HG03439 (cell line): ENCODE results near the gene PGA3.
"Not testable (repeated sequence)": the region's sequence is repeated elsewhere in the genome, so short reads cannot be mapped to it uniquely, and the experiment has no call there.

ENCODE experiments used
- ATAC-seq: cut with Tn5 transposase; IDR thresholded peaks from one replicate; pipeline ENCODE4 v1.9.1; 2021; ENCODE audit warnings: mild to moderate bottlenecking, moderate library complexity; ENCODE audit not compliant: unreplicated experiment

Gene PGA3

DNA sequence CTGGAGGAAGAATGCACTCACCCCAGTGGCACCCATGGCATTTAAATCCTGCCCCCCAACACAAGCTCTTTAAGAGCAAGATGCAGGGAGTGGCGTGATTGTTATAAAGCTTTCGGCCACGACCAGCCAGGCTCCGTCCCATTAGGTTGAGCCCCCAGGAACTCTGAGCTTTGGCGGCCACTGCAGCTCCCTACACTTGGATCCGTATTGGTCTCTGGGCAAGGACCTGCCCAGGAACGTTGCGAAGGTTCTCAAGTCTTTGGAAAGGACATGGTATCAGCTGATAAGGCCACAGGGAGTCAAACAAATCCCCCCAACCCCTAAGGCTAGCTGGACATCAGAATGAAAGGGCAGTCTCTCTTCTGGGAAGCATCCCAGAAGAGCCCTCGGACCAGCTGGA lies 32.7 kb upstream of the PGA3 start:
- no peak for ATAC-seq

DNA sequence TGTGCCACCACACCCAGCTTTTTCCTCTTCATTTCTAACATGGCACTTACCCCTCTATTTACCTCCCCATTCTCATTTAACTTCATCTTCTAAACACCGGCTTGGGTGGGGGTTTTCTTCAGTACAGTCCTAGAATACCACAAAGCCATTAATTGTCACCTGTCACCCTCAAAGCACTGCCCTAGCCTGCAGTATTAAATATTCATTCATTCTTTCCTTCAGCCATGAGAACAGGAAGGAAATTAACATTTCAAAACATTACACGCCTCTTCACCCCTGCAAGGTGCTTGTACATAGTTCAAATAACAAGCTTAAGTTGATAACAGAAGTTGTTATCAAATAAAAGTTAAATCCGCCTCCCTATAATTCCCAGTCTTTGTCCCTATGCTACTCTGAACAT lies 31.4 kb upstream of the PGA3 start:
- ATAC-seq: no peak

DNA sequence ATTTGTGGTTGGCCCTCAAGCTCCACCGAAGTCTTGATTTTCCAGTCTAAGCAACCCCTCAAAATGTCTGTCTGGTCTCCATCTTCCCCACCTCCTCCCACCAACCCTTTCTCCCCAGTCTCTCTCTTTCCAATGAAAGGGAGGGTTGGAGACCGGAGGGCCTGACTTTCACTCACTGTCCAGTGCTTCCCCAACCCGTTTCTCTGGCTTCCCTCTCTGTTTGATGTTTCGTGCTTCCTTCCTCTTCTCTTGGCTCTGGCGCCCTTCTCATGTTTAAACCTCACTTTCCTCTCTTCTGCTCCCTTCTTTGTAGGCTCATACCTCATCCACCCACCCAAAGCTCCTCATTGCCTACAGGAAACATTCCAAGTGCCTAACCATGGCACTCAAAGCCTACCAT lies 31.0 kb upstream of the PGA3 start:
- no peak for ATAC-seq

DNA sequence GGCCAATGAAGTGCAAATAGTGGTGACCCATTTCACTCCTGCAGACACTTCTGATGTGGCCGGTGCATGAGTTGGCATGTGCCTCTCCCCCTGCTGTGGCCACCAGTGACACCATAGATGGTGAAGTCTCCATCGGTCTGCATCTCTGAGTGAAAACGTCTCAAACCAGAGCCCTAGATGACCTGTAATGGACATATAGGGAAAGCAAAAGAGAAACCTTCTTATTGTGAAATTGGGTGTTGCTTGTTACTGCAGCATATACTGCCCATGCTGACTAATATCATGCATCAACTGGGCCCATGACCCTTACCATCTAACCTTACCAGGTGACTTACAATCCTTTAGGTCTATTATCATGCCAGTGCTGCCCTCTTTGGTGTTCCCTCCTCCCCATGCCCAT lies 30.4 kb upstream of the PGA3 start:
- no peak for ATAC-seq

DNA sequence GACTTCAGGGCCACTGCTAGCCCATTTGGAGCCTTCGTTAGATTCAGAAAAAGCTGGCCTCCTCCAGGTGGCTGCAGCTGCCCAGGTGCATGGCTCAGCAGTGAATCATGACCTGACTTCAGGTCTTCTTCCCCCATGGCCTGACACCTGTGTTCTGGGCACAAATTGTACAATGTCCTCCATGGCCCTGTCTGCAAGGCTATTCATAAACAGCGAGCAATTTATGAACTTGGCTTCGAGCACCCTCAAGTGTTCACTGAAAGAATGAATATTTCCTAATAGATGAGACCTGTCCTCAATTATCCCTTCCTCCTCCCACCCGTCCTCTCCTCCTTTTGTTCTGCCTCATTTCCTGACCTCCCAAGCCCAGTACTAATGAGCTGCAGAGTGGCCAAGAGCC lies 29.9 kb upstream of the PGA3 start:
- ATAC-seq: no peak

DNA sequence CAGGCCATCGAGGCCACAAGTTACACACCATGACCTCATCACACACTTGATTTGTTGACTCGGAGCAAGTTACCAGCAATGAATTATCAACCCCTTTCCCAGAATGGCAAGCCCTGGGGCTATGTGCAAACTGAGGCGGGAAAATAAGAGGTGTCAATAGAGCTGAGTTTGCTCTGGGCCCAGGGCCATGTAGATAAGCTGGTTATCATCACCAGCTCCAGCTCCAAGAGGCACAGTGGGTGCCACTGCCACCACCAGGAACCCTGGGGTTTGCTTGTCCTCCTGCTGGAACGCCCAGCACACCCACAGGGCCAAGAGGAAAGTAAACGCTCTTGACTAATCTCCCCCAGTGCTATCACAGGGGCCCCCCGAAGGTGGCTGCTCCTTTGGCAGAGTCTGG lies 29.0 kb upstream of the PGA3 start:
- no peak for ATAC-seq

DNA sequence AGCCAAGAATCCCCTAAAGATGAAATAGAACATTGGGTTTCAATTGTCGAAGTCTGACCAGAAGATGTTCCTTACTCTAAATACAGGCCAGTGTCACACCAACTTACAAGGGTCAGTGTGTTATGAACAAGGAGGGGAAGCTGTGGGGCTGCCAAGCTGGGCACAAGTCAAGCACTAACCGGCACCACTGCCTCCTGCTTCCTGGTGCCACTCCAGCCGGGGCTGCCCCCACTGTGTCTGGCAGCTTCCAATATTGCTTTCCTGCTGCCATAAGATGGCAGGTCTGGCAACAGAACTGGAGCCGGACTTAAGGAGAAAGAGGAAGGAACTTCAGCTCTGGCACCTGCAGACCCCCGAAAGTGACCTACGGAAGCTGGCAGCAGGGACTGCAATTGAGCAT lies 28.4 kb upstream of the PGA3 start:
- ATAC-seq: no peak

DNA sequence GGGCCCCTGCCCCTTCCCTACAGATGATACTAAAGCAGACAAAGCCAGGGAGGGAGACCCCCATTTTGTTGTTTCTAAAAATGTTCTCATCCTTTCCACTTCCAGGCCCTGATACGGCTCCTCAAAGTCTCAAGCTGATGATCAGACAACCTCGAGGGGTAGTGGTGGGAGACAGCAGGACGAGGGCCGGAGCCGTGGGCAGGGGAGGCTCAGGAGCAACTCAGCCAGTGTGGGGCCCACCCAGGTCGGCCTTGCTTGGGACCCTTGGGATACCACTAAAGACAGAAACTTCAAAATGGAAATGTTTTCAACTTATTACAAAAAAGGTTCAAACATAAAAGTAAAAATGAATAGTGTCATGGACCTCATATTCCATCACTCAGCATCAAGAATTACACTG lies 26.9 kb upstream of the PGA3 start:
- ATAC-seq: no peak

DNA sequence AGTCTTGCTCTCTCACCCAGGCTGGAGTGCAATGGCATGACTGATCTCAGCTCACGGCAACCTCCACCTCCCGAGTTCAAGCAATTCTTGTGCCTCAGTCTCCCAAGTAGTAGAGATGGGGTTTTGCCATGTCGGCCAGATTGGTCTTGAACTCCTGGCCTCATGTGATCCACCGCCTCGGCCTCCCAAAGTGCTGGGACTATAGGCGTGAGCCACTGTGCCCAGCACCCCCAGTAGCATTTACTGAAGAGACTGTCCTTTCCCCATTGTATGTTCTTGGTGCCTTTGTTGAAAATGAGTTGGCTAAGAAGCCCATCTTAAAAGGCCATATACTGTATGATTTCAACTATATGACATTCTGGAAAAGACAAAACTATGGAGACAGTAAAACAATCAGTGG lies 23.1 kb upstream of the PGA3 start:
- ATAC-seq: not testable (repeated sequence)

DNA sequence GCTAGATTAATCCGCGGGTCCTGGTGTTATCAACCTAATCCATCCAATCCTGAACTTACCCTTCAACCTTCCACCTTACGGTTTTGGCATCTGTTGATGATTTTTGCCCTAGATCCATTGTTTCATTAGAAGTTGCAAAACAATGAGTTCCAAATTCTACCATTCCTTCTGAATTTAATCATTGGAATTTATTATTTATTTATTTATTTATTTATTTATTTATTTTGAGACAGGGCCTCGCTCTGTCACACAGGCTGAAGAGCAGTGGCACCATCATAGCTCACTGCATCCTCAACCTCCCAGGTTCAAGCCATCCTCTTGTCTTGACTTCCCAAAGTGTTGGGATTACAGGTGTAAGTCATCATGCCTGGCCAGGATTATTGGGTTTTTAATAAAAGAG lies 21.8 kb upstream of the PGA3 start:
- no peak for ATAC-seq

DNA sequence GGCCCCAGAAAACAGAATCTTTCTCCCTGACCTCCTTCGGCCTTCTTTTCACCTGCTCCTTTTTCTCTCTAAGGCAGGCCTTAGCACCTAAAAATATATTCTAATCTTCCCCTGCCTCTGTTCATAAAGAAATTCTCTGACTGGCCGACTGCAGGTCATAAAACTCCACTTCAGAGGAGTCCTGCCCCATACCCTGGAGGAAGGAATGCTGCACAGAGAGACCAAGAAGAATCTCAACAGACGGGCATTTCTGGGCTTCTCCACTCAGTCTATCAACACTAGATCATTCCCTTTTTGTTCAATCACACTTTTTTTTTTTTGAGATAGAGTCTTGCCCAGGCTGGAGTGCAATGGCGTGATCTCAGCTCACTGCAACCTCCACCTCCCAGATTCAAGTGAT lies 19.7 kb upstream of the PGA3 start:
- ATAC-seq: no peak

DNA sequence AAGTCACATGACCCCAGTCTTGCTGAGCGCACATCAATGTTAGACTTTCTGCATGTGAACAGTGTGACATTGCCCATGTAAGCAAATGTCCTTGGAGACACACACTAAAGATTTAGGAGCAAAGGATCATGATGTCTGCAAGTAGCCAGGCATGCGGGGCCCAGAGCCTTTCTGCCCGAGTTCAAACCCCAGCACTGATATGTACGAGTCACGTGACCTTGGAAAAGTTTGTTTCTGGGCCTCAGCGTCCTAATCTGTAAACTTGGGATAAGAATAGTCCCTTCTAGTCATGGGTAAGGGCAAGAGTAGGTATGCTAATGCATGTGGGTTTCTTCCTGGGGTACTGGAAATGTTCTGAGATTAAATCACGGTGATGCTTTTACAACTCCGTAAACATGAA lies 16.8 kb upstream of the PGA3 start:
- ATAC-seq: no peak

DNA sequence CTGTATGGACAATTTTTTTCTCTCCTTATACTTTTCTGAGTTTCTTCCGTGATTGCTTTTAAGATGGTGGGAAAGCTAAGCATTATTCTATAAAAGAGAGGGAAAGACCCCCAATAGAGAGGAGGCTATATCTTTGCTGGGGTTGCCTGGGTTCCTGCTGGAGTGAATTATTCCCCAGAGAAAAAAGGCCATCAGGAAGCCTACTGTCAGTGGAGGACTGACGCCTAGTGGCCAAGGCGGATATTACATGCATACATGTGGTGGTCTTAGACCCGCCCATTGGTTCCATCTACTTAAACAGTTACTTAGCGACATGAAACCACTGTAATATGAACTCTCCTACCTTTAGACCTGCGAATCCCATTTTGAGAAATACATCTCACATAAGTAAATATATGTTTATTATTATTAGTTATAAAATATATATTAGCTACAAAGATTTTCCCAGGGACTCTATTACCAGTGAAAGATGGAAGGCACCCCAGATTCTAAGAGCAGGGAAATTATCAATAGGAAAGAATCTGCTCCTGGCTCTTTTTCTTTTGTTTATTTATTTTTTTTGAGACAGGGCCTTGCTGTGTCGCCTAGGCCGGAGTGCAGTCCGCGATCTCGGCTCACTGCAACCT lies 15.7 kb upstream of the PGA3 start:
- ATAC-seq: no peak

DNA sequence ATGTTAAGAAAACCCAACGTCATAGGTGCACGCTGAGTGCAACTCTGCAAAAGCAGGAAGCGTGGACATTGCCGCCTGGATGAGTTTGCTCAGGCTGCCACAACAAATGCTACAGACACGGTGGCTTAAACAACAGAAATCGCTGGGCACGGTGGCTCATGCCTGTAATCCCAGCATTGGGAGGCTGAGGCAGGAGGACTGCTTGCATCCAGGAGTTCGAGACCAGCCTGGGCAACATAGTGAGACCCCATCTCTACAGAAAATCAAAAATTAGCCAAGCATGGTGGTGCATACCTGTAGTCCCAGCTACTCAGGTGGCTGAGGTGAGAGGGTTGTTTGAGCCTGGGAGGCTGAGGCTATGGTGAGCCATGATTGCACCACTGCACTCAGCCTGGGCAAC lies 13.4 kb upstream of the PGA3 start:
- no peak for ATAC-seq

DNA sequence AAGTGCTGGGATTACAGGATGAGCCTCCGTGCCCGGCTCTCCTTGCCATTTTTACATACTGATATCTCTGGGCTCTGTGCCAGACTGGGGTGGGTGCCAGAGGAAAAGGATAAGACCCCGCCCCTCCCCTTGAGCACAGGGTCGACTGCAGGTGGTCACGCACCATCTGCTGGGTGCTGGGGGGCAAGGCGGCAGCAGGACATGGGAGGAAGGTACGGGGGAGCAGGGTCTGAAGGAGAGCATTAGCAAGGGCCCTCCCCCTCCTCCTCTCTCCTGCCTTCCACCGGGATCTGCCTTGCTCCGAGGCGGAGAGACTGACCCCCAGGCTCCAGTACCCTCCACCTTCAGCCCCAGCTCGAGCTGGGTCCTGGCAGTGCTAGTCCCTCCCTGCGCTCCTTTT lies 9.7 kb upstream of the PGA3 start:
- ATAC-seq: no peak

DNA sequence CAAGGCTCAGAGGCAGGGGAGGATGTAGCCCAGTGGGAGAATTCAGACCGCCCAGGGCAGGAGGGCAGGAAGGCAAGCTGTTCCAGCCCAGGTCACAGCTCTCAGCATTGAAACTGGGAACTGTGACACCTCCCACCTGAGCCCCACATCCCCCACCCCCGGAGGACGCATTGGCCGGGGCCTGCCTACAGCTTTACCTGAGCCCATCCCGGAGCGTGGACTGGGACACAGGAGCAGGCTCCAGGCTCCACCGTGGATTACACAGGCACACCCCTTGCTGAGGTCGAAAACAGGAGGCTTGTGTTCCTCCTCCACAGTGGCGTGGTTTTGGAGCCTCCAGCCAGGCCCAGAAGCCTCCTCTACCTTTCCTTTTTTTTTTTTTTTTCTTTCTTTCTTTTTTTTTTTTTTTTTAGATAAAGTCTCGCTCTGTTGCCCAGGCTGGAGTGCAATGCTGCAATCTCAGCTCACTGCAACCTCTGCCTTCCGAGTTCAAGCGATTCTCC lies 9.1 kb upstream of the PGA3 start:
- ATAC-seq: no peak

DNA sequence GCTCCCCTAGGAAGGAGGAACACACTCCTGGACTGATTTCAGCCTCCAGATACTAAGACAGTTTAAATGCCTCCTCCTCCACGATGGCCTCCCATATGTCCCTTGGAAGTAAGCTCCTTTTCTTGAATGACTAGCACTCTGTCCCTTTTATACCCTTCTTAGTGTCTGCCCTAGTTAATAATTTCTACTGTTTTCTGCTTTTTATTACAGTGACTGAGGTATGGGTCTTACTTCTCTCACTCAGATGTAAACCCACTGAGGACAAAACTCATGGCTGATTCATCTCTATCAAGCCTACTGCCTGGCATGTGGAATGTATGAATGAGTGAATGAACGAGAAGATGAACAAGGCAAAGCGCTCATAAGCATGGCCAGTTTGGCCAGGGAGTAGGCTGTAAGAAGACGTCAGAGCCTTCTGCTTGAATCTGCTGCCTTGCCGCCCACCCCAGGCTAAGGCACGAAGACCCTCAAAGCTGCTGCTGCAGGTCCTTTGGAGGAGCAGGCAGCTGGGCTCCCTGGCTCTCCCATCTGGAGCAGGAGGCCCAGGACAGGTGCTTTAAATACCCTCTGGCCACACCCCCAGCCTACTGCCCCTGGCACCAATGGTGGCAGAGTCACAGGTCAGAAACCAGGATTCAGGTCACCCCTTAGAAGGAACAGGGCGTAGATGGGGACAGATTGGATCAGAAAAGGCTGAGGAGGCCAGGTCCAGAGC lies 8.2 kb upstream of the PGA3 start:
- ATAC-seq: no peak

DNA sequence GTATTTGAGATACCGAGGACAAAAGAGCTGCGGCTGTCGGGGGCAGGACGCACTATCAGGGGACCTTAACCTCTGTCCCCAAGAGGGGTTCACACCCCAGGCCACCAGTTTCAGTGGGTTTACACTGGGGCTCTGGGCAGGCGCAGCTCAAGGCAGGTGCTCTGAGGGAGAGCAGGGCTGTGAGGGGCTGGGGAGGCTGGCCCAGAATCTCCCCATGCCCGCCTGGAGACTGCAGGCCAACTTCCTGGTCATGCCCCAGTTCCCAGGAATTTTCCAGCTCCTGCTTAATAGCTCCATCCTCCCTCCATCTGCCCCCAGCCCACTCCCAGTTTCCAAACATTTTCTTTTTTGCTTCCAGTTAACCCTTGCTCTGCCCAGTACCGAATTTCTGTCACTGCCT lies 7.6 kb upstream of the PGA3 start:
- ATAC-seq: no peak

DNA sequence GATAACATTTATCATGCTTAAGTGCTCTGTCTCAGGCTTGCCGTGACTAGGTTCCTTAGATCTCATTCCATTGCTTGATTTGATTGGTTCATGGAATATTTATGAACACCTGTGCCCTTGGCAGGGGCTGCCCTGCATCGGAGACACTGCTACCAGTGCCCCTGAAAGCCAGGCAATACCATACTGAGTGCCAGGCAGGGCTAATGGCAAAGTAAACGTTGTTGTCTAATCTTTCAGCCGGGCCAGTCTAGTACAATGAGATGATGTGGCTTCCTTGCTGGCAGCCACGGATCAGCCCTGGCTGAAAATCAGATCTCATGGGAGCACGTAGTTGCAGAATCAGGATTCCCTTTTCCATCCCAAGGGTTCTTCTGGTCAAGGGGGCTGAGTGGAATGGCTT lies 5.0 kb upstream of the PGA3 start:
- ATAC-seq: no peak

DNA sequence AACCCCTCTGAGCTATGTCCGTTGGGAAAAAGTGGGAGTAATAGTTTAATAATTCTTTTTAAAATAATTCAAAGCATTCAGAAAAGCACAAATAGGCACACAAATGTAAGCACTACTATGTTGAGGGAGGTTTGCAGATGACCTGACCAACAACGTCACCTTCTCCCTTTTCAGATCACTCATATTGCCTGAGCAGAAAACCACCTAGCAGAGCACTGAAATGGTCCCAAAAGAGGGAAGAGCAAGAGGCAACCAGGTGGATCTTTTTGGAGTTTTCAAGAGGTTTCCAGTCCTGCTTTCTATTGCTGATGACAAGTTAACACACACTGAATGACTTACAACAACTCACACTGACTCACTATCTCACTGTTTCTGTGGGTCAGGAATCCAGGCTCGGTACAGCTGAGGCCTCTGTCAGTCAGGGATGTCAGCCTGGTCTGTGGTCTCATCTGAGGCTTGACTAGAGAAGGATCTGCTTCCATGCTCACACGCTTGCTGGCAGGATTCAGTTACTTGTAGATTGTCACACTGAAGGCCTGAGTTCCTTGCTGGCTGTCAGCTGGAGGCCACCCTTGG lies 4.3 kb upstream of the PGA3 start:
- no peak for ATAC-seq

DNA sequence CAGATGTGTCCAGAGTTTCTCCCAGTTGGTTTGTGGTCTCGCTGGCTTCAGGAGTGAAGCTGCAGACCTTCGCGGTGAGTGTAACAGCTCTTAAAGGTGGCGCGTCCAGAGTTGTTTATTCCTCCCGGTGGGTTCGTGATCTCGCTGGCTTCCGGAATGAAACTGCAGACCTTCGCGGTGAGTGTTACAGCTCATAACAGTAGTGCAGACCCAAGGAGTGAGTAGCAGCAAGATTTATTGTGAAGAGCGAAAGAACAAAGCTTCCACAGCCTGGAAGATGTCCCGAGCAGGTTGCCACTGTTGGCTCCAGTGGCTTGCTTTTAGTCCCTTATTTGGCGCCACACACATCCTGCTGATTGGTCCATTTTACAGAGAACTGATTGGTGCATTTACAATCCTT lies 1.8 kb upstream of the PGA3 start:
- ATAC-seq: no peak

DNA sequence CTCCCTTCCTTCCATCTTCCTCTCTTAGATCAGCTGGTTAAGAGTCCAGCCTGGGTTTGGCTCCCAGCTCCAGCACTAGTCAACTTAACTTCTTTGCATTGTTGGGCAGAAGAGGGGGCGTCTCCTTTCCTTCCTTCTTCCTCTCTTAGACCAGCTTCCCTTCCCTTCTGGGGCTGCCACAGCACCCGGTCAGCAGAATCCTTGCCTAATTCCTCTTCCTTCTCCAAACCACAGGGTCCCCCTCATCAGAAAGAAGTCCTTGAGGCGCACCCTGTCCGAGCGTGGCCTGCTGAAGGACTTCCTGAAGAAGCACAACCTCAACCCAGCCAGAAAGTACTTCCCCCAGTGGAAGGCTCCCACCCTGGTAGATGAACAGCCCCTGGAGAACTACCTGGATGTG lies 558 bp downstream of the PGA3 start:
- not testable (repeated sequence) for ATAC-seq
